ENCODE measurements around the gene CLBA1.

The CLBA1 gene

GRCh38 chr14:104980611-104981531, 4.7 kb upstream of the CLBA1 start:
- DNase-seq: no peak

- DNase-seq: no peak
Observed at GRCh38 chr14:104981699-104982541, 3.7 kb upstream of the CLBA1 start.

DNA sequence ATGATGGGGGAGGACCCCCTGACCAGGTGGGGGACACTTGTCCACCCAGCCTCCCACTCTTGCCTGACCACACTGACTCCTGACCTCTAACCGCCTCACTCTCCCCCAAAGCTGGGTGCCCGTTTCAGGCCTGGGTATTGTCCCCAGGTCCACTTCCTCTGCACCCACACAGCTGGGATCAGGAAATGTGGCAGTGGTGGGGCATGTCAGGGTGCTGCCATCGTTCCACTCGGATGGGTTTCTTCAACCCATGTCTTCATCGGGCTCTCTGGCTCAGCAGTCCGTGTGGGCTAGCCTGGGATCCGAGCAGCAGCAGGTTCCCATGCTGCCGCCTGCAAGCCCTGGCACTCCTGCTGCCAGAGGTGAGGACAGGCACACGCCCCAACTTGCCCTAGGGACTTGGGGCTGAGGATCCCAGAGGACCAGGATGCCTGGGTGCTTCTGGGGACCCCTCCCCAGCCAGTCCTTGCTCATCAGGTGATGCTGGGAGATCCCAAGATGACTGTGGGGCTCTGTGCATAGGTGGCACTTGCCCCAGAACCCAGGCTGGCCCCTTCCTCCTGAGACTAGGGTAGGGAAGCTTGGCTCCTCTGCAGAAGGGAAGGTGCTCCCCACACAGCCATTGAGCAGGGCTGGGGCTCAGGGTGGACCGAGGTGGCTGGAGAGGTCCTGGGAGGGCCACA, 2.9 kb upstream of the CLBA1 start:
- DNase-seq: no peak

DNA sequence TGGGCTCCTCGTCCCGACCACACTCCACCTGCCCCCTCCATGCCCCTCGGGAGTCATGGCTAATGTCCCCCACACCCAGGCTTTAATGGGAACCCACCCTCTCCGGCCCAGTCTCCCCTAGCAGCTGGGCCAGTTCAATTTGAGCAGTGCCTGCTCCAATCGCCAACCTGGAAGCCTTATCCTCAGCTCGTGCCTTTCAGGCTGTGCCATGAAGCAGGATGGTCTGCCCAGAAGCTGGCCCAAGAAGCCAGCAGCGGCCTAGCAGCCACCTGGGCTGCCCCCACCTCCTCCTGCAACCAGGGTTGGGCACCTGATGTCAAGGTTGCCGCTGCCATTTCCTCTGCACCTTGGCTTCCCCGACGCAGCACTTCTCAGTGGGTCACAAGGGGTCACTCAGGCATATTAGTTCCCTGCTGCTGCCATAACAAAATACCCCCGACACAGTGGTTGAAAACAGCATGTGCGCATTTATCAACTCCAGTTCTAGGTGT, 2.3 kb upstream of the CLBA1 start:
- no peak for DNase-seq

GRCh38 chr14:104984056-104984894, 1.3 kb upstream of the CLBA1 start:
- no peak for DNase-seq

GRCh38 chr14:104986487-104987164, 1.0 kb downstream of the CLBA1 start:
- DNase-seq: no peak

- DNase-seq: no peak
Observed at GRCh38 chr14:104989236-104989950, 3.8 kb downstream of the CLBA1 start.

DNA sequence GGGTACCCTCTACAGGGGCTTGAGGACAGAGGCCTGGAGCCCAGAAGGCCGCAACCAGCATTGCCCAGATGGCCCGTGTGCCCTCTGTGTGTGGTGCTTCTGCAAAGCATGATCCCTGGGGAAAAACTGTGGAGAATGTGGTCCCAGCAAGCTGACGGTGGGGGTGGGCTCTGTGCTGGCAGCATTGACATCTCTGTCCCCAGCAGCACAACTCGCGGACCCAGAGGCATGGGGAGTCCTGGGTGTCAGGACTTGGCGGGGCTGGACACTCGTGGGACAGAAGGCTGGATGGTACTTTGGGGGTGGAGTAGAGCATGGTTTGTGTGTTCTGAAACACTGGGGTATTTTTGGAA, 4.3 kb downstream of the CLBA1 start:
- DNase-seq: no peak

GRCh38 chr14:104991896-104992230, 6.3 kb downstream of the CLBA1 start:
- no peak for DNase-seq

DNA sequence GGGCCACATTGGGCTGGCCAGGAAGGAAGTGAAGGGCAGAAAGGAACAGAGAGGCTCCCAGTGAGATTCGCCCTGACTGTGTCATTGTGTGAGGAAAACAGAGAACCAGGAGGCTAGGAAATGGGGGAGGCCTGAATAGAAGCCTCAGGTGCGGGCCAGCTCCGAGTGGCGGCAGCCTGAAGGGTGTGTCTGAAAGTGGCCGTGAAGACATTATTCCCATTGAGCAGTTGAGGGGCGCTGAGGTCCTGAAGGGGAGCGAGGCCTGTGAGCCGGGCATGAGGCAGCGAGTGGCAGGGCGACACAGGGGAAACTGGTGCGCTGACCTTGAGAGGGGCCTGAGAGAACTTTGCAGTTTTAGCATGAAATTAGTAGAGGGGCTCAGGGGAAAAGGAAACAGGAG, 6.9 kb downstream of the CLBA1 start:
- DNase-seq: no peak

- DNase-seq: no peak
Observed at GRCh38 chr14:104993306-104993705, 7.7 kb downstream of the CLBA1 start.

- no peak for DNase-seq
Observed at GRCh38 chr14:104993808-104994591, 8.4 kb downstream of the CLBA1 start.

GRCh38 chr14:104994978-104995377, 9.4 kb downstream of the CLBA1 start:
- no peak for DNase-seq

DNA sequence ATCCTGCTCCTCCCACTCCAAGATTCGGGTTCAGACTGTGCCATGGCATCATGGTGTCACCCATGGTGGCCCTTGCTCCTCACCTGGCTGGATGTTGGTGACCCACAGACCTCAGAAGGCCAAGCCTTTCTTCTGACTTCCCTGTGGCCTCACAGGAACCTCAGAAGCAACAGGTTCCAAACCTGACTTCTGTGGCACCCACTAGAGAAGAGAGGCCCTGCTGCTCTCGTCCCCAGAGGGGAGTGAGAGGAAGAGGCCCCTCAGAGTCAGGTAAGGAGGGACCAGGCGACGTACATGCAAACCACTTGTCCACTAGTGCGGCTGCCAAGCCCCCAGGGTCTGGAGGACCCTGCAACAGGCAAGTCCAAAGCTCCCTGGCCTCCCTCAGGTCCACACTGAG, 10.4 kb downstream of the CLBA1 start:
- DNase-seq: no peak

DNA sequence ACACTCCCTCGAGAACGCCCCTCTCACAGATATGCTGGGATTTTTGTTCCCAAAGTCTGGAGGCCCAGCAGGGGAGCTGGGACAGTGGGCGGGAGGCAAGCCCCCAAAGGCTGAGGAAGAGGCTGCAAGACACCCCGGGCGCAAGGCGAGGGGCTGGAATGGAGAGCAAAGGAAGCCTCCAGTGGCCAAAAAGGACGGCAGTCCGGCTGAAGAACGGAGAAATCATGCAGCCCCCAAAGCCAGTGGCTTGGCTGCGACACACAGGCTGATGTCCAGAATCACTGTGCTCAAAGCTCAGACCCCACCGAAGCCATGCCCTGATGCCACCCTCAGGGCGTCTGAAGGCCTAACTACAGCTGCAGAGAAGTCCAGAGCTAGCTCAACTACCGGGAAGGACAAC, 10.9 kb downstream of the CLBA1 start:
- DNase-seq: no peak

DNA sequence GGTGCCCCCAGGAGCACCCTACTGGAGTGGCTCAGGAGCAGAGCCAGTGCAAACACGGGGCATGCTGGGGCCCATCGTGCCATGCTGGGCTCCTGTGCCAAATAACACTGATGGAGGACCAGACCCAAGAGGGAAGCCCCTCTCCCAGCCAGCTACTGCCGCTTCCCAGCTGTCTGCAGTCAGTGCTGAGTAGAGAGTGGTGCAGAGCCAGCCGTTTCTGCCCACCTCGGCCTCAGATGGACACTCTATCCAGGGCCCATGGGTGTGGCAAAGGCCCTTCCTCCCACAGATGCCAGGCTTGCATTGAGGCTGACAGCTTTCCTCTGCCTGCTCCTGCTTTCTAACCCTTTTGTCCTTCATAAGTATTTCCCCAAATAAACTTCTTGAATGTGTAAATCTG, 13.2 kb downstream of the CLBA1 start:
- DNase-seq: no peak

GRCh38 chr14:104999361-104999760, 13.8 kb downstream of the CLBA1 start:
- no peak for DNase-seq

DNA sequence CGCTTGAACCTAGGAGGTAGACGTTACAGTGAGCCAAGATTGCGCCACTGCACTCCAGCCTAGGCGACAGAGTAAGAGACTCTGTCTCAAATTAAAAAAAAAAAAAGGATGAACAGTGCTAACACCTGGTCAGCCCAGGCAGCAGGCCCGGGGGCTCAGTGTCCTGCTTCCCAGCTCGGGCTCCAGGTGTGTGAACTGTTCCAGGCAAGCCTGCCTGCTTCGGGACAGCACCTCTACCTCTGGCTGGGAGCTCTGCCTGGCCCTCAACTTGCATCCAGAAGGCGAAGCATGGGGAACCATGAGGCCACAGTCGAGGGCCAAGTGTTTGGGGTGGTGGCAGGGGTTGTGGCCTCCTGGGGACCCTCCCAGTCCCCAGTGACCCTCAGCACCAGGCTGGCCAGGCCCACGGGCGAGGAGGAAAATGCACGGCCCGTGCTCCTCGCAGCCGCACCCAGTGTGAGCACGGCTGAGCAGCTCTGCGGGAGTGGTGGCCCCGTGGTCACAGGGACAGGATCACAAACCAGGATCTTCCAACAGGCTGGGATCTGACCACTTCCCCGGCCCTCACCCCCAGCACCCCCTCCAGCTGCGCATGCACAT, 19.8 kb downstream of the CLBA1 start:
- no peak for DNase-seq

DNA sequence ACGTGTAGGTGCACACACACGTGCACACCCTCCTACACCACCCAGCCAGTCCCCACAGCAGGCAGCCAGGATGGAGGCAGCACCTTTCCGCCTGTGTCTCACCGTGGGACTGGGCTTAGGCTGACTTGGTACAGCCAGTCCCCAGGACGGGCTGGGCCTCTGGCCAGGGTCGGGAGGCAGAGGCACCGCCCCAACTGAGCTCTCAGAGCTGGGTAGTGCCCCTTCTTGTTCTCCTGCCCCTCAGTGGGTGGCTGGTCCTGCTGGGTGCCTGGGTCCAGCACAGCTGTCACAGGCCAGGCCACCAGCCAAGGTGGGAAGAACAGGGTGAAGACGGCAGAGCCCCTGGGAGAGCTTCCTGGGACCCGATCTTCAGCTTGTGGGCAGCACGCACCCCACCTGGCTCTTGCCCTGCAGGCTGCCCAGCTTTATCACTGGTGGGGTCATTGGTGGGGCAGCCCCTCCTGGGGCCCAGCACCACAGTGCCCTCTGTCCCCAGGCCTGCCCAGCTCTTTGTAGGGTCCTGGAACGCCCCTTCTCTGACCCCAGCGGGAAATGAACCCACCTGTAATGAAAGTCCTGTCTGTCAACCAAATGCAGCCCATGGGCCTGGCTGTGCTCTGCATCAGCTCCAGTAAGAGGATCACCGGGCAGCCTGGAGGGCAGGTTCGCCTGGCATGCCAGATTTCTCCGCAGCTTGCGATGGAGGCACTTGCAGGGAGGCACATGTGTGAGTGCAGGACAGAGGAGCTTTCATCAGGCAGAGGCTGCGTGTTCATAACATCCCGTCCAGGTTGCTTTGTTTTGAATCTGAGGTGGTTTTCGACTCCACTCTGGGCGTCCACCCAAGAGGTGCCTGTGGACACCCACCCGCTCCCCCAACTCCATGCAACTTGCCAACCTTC, 20.6 kb downstream of the CLBA1 start:
- no peak for DNase-seq
